Activated CD4-positive, alpha-beta T cell treated with anti-CD3 and anti-CD28 coated beads, Interleukin-2, Interleukin-6, amounts not matched to agents 100 ng/mL and 50 ng/mL, durations not matched to agents 16 hours and 8 hours (primary cell): ENCODE measurements around the gene TTYH1.
"Not testable (repeated sequence)": the region's sequence is repeated elsewhere in the genome, so short reads cannot be mapped to it uniquely, and the experiment has no call there.

Experiments
- DNase-seq: peaks from one replicate; pipeline ENCODE4 v3.0.0-alpha.2; 2020

TTYH1 gene

DNA sequence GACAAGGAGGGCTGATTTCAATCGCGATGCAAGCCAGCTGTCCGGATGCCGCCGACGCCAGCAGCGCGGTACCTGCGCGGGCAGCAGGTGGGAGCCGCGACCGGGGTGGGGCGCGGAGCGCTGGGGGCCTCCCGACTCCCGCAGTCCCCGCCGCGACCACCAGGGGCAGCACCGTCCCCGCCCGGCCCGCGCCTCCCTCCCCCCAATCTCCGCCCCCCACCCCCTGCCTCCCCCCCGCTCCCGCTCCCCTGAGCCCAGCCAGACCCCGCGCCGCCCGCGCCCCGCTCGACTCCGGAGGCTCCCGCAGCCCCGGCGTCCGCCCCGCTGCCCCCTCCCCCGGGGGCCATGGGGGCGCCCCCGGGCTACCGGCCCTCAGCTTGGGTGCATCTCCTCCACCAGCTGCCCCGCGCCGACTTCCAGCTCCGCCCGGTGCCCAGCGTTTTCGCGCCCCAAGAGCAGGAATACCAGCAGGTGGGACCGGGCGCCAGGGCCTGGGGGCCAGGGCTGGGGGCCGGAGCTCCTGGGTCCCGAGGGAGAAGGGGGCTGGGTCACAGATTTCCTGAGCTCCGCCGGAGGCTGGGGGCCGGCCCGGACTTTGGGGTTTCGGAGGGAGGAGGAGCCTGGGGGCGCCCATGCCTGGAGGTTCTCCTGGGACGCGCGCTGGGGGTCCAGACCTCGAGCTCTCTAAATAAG is at the start of gene TTYH1:
TTYH1 (plus strand) TSS at position 257 of the 693 bp plus-strand sequence; CDS start at position 346, 89 bp downstream.
- DNase-seq = peak; percentile 24

DNA sequence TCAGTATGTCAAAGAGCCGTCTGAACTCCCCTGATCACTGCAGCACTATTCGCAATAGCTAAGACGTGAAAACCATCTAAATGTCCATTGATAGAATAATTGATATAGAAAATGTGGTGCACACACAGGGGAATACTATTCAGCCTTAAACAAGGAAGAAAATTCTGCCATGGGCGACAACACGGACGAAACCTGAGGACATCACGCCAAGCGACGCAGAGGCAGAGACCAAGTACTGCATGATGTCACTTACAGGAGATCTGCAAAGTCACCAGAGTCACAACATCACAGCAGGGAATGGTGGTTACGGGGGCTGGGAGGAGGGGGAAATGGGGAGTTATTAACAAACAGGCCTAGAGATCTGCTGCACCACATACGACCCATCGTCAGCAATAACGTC is 49.5 kb upstream of the TTYH1 start:
- not testable (repeated sequence) for DNase-seq

- no peak for DNase-seq
Measured at GRCh38 chr19:54366811-54367210, 48.5 kb upstream of the TTYH1 start.

GRCh38 chr19:54369082-54369687 is 46.1 kb upstream of the TTYH1 start:
- DNase-seq = no peak

DNA sequence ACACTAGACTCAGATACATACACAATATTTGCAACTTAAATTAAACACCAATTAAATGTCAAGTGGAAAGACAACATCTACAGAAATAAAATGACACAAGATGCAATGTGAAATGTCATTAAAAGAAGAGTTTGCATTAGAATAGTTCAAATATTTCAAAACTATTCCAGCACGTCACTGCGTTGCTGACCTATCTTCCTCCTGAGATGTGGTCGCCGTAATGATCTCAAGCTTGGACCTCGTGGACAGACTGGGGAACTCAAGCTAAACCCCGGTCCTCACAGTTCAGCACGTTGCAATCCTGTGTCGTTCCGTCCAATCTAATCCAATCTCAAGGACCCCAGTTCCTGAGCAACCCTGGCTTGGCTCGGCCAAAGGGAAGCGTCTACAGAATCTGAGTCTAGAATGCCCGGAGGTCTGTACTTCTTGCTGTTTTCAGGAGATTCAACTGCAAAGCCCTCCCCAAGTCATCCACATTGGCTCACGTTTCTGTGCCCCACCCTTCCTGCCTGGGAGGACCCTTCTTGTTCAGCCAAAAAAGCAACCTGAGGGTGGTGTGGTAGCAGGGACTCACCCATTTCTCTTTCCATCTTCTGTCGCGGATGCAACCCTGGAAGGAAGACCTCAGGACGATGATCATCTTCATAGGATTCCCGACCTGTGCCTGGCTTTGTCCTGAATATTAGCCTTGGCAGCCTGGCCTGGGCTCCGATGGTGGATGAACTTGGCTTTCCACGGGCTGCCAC is 45.4 kb upstream of the TTYH1 start:
- DNase-seq = not testable (repeated sequence)

DNA sequence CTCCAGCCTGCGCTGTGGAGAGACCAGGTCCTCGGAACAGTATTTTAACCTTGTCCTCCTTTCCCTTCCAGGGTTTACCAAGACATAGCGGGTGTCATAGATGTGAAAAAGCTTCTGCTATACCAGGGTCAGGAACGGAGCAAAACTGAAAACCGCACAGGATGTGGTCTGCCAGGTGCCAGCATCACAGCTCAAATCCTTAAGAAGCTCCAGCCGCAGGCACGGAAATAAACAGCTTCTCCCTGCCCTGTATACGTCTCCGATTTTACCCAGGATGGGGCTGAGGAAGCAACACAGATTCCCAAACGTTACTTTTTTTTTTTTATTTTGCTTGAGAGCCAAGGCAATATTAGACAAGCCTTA is 44.8 kb upstream of the TTYH1 start:
- DNase-seq = peak; percentile 78

- not testable (repeated sequence) for DNase-seq
Measured at GRCh38 chr19:54371453-54371852, 43.8 kb upstream of the TTYH1 start.

GRCh38 chr19:54373781-54374631 is 41.3 kb upstream of the TTYH1 start:
- DNase-seq = no peak

GRCh38 chr19:54375181-54375938 is 39.9 kb upstream of the TTYH1 start:
- DNase-seq = not testable (repeated sequence)

DNA sequence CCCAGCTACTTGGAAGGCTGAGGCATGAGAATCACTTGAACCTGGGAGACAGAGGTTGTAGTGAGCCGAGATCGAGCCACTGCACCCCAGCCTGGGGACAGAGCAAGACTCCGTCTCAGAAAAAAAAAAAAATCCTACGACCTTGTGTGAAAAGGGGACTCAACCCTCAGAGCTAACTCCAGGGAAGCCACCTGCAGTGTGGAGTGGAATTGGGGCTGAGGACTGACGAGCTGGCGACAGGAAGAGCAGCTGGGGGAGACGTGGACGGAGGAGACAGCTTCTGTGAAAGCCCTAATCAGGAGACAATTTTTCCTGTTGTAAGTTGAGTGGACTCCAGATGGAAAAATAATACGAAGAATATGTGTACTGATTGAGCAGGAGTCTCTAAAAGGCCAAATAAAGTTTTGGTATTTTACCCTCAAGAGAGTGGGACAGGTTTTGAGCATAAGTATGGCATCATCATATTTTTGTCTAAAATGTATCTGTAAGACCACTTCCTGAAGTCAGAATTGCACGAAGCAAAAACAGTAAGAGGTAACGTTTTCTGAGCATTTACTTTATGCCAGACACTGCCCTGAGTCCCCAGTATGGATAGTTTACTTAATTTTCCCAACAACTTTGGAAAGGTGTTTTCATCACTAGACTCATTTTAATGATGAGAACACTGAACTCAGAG is 38.5 kb upstream of the TTYH1 start:
- no peak for DNase-seq

DNA sequence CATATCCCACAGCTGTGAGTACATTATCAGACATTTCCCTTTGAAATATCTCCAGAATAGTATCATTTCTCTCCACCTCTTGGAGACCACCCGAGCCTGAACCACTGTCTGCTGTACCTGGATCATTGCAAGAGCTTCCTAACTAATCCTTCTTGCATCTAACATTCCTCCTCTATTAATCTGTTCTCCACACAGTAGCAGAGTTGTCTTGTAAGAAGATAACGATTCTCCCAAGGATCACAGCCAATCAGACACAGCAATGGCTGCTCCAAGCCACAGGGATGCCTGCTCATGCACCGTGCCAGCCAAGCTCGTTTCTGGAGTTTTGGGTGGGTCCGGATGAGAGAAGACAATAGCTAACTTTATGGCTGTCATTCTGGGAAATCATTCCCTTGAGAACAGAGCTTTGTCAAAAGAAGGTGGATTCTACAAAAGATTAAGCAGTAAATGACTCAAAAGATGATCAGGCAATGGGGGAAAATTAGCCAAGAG is 36.0 kb upstream of the TTYH1 start:
- no peak for DNase-seq

DNA sequence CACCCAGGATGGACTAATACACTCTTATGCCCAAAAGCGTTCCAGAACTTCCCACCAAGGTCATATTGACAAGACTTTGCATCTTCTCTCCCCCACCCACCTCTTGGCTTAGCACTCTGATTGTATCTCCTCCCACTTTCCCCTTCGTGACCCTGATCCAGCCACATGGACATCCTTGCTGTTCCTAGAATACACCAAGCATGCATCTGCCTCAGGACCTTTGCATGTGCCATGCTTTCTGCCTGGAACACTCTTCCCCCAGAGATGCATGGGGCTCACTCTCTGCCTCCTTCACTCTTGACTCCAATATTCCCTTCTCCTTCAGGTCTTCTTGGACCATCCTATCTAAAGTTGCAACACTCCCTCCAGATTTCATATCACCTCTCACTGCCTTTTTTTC is 34.4 kb upstream of the TTYH1 start:
- no peak for DNase-seq

DNA sequence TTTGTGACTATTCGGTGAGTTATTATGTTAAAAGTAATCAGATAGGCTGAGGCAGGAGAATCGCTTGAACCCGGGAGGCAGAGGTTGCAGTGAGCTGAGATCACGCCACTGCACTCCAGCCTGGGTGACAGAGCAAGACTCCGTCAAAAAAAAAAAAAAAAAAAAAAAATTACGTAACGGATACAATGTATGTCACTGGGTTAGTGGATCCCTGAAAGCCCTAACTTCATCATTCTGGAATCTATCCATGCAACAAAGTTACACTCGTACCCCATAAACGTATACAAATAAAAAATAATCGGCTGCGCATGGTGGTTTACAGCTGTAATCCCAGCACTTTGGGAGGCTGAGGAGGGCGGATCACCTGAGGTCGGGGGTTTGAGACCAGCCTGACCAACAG is 33.2 kb upstream of the TTYH1 start:
- DNase-seq = not testable (repeated sequence)

GRCh38 chr19:54383330-54383729 is 31.9 kb upstream of the TTYH1 start:
- DNase-seq = no peak

GRCh38 chr19:54387991-54388801 is 27.1 kb upstream of the TTYH1 start:
- DNase-seq = peak; percentile 12

DNA sequence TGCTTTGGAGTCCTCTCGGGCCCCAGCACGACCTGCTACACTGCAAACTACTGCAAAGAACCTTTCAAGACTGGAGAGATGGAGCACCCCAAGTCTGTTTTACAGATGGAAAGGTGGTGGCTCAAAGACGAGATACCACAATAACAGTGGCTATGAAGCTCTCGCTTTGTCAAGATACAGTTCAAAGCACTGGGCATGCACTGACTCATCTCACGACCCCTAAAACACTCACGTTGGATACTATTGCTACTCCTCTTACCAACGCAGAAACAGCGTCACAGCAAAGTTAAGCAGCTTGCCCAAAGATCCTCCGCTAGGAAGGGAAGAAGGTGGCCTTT is 26.5 kb upstream of the TTYH1 start:
- DNase-seq = peak; percentile 11

GRCh38 chr19:54389553-54389952 is 25.7 kb upstream of the TTYH1 start:
- no peak for DNase-seq

GRCh38 chr19:54390942-54391577 is 24.2 kb upstream of the TTYH1 start:
- peak; percentile 64 for DNase-seq

DNA sequence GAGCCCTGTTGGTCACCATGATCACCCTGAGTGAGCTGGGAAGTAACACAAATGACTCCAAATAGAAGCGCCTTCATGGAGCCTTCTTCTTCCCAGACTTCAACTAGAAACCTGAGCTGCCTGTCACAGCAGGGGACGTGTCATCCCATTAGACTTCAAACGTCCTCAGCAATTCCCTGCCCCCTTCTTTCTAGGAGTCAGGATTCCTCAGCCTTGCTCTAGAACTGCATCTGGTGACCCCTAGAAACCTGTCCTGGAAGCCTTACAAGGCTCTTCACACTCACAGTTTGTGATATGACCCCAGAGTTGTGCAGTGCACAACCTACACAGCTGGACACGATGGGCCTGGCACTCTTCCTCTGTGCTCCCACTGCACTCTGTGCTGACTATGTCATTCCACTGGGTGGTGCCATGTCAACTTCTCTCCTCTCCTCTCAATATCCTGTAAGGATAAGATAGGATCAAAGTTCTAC is 23.6 kb upstream of the TTYH1 start:
- DNase-seq = no peak

GRCh38 chr19:54392105-54392504 is 23.2 kb upstream of the TTYH1 start:
- no peak for DNase-seq
